CD4-positive, alpha-beta T cell treated with Interleukin-4 for 4 hours (primary cell): ENCODE data around the gene DACT3.

Experiments
- DNase-seq: peaks from one replicate; pipeline ENCODE4 v3.0.0-alpha.2; 2020

The DACT3 gene

DNA sequence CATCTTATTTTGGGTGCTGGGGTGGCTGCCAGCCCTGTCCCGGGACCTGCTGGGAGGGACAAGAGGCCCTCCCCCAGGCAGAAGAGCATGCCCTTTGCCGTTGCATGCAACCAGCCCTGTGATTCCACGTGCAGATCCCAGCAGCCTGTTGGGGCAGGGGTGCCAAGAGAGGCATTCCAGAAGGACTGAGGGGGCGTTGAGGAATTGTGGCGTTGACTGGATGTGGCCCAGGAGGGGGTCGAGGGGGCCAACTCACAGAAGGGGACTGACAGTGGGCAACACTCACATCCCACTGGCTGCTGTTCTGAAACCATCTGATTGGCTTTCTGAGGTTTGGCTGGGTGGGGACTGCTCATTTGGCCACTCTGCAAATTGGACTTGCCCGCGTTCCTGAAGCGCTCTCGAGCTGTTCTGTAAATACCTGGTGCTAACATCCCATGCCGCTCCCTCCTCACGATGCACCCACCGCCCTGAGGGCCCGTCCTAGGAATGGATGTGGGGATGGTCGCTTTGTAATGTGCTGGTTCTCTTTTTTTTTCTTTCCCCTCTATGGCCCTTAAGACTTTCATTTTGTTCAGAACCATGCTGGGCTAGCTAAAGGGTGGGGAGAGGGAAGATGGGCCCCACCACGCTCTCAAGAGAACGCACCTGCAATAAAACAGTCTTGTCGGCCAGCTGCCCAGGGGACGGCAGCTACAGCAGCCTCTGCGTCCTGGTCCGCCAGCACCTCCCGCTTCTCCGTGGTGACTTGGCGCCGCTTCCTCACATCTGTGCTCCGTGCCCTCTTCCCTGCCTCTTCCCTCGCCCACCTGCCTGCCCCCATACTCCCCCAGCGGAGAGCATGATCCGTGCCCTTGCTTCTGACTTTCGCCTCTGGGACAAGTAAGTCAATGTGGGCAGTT lies 51.2 kb downstream of the DACT3 start:
- DNase-seq = no peak

DNA sequence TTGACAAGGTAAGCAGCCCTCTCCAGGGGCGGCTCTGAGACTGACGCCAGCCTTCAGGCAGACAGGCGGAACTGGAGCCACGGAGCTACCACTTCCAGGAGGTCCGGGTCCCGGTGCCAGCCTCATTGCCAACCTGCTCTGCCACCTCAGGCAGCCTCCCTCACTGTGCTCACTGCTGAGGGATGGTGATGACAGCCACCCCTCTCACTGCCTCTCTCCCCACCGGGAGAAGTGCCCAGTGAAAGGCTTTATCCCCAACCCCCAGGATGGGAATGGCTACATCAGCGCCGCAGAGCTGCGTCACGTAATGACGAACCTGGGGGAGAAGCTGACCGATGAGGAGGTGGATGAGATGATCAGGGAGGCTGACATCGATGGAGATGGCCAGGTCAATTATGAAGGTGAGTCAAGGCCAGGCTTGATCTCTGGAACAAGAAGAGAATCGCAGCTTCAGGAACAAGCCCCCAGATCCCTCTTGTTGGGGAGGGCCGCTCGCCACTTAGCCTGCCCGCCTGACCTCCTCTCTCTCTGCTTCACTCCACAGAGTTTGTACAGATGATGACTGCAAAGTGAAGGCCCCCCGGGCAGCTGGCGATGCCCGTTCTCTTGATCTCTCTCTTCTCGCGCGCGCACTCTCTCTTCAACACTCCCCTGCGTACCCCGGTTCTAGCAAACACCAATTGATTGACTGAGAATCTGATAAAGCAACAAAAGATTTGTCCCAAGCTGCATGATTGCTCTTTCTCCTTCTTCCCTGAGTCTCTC lies 52.2 kb downstream of the DACT3 start:
- no peak for DNase-seq

DNA sequence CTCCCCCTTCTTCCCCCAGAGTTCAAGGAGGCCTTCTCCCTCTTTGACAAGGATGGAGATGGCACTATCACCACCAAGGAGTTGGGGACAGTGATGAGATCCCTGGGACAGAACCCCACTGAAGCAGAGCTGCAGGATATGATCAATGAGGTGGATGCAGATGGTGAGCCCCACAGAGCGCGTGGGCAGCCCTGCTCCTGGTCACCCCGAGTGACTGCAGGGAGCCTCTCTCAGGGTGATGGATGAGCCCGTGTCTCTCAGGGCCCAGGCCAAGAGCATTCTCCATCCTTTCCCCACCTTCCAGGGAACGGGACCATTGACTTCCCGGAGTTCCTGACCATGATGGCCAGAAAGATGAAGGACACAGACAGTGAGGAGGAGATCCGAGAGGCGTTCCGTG lies 52.8 kb downstream of the DACT3 start:
- DNase-seq = no peak

DNA sequence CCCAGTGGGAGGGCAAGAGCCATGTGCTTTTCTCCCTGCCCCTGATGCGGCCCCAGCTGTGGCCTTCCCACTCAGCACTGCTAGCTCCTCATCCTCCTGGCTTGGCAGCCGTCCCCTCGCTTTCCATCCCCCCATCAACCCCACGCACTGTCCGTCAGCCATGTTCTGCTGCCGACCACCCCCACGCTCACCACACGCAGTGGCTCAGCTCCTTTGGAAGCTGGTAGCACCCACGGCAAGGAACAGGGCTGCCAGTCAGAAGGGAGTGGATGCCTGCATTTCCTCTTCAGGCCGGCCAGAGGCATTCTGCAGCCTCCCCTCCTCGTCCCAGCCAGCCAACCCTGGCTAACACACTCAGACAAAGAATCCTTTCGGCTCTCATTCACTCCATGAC lies 53.5 kb downstream of the DACT3 start:
- DNase-seq = no peak

DNA sequence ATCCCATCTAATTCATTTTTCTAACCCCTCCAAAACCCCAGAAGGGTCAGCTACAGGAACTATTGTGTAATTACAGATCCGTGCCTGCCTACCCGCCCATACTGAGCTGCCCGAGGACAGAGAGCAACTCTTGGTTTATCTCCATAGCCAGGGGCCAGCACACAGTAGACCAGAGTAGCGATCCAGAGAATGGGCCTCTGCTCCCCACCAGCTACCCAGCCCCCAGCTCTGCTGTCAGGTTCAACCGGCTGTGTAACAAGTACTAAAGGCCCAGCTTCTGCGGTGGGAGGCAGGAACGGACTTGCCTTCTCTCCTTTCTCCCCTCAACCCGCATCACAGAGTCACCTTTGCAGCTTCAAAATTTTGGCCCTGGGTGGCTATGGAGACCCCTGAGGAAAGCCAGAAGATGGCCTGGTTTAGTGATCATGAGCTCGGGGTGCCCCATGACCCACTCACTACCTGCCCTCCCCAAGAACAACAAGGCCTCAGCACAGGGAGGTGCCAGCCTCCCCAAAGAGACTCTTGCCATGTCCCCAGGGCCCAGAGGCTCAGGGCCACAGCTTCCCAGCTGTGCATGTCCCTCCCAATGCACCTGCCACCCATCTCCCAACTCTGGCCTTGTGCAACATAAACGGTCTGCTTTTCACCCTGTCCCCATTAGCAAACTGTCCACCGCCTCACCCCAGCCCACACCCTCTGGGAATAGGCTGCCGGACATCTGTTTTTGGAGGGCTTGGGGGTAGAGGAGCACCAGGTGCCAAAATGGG lies 54.1 kb downstream of the DACT3 start:
- DNase-seq = no peak

DNA sequence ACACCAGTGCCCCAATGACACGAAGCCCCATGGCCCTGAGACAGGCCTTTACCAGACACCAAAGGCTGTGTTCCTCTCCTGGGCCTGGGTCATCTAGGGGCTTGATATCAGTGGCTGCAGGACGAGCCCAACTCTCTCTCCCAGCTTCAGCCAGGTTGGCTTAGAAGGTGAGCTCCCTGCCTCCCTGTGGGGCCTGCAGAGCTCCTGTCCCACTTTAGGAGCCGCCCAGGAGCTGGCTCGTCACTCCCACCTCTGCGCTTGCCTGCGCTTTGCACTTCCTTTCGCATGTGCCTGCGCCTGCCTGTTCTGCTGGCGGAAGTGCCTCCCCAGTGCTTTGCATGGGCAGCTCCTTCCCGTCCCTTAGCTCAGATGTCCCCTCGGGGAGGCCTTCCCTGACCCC lies 55.0 kb downstream of the DACT3 start:
- DNase-seq = no peak

DNA sequence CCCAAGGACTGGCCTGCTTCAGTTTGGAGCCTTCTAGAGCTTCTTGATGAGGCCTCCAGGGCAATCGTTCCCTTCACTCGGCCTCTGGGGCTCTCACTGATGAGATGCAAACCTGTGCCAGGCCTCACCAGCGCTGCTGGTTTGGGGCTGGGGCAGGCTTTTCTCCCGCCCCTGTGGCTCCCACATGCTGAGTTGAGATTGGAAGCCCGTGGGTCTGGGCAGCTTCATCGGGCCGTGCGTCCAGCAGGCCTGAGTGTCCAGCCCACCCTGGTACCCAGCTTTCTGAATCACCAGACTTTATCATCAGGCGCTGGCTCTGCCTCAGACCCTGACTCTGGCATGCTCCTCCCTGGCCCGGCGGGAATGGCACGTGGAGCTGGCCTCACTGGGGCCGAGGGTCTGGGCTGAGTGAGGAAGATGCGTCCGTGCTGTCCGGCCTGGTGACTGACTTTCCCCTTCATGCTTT lies 55.6 kb downstream of the DACT3 start:
- no peak for DNase-seq

DNA sequence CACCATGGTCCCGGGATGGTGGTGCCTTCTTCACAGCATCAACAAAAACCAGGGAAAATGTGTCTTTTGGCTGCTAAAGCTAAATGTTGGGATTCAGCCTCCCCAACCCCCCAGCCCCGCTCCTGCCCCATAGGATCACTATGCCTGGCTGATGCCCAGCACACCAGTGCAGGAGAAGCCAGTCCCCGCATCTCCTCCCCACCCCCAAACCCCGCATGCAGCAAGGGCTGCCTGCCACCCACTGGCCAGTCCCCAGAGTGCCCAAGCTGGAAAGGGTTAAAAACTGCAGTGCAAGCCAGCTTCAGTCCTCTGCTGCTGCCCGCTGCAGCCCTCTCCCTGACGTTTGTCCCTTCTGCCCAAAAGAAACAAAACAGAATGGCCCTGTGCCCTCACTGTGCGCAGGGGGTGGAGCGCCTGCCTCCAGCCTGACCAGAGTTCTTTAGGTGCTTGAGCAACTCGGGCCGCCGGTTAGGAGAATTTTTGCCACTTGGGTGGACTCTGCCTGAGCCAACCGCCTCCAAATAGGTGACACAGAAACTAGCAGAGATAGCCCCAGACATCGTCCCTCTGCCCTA lies 56.1 kb downstream of the DACT3 start:
- DNase-seq = no peak

DNA sequence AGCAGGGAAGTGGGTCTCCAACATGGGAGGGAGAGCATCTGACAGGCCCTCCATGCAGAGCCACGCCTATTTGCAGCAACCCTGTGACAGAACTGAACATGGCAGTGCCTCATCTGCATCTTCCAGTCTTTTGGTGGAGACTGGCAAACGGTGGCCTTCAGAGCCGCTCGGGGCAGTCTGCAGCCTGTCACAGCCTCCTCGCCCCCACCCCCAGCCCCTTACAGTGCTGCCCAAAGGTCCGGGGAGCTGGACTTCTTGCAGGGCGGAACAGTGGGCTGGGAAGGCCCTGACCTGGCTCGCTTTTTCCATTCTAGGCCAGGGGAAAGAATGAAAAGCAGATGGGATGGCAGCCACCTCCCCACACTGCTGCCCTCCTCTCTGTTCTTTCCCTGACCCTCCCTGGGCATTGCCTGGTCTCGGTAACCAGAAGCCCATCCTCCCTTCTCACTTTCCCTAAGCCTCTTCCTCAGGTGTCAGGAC lies 57.2 kb downstream of the DACT3 start:
- DNase-seq = no peak

DNA sequence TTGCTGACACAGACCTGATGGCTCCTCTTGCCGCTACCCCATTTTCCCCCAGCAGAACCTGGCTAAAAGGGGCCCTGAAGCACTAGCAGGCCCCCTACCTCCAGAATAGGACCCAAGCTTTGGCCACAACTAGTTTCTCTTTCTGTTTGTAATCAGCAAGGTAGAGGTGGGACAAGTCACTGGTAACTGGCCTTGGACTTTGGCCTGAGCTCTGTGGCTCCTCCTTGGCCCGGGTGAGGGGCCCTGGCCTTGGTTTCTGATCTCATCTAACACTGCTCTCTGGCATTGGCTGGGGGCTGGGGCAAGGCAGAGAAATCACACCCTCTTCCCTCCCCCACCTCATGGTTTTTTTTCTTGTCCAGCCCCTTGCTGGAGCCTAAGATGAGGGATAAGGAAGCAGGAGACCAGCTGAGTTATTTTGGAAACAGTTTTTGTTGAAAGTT lies 57.8 kb downstream of the DACT3 start:
- no peak for DNase-seq

DNA sequence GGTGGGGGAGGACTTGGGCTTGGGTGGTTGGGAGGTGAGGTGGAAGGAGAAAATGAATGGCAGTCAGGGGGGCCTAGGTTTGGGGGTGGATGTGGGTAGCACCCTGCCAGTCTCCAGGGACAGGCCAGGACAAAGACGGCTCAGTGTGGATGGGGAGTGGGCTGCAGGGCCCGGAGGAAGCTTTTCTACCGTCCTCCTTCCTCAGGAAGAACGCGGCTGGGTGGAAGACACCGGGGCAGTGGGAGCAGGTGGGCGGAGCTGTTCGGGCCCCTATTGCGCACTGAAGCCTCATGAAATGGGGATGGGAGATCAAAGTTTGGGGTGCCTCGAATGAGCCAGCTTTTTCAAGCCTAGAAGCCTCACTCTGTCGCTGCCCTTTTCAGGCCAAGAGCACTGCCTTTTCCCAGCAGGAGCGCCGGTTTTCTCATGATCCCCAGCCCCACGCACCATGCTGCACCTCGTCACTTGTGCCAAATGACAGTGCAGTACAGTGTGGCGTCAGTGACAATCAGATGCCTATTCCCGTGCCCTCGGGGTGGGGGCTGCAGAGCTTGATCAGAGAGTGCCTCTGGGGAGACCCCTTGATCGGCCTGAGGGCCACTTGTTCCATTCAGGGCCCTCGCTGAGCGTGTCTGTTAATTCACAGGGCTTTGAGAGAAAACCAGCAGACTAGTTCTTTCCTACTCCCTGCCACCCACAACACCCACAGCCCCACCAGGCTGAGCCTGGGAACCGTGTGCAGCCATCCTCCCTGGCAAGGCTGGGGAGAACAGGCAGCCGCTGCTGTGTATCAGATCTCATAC lies 58.4 kb downstream of the DACT3 start:
- no peak for DNase-seq

DNA sequence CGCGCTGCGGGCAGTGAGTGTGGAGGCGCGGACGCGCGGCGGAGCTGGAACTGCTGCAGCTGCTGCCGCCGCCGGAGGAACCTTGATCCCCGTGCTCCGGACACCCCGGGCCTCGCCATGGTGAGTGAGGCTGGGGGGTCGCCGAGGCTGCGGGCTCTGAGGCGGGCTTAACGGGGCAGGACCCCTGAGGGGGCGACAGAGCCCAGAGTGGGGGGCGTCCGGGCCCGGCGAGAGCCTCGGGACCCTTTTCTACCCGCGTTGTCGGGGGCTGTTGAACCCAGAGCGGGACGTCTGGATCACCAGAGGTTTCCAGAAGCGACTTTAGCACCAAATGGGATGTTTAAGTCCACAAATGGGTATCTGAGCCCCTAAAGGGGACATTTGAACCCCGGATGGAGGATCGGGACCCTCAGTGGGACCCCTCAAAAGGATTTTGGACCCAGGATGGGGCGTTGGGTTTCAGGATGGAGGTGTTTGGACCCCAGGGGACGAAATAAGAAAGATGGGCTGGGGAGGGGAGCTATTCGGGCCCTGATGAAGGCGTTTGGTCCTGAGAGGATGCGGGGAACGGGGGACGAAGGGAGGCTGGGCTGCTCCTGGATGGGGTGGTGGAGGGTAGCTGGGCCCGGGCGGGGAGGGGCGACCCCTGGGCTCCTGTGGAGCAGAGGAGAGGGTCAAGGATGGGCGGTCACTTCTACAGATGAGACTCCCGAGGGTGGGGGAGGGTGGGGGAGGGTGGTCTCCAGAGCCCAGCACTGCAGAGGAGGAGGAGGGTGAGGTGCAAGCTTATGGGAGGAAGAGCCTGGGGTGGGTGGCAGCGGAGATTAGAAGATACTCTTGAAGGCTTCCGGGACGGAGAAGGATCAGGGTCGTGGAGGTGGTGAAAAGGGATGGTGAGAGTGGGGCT lies 59.4 kb downstream of the DACT3 start, which contains the start of gene CALM3:
TSS of gene CALM3 (plus strand) at position 13 of the 907 bp plus-strand sequence. CDS start at position 118, 105 bp downstream.
- no peak for DNase-seq

DNA sequence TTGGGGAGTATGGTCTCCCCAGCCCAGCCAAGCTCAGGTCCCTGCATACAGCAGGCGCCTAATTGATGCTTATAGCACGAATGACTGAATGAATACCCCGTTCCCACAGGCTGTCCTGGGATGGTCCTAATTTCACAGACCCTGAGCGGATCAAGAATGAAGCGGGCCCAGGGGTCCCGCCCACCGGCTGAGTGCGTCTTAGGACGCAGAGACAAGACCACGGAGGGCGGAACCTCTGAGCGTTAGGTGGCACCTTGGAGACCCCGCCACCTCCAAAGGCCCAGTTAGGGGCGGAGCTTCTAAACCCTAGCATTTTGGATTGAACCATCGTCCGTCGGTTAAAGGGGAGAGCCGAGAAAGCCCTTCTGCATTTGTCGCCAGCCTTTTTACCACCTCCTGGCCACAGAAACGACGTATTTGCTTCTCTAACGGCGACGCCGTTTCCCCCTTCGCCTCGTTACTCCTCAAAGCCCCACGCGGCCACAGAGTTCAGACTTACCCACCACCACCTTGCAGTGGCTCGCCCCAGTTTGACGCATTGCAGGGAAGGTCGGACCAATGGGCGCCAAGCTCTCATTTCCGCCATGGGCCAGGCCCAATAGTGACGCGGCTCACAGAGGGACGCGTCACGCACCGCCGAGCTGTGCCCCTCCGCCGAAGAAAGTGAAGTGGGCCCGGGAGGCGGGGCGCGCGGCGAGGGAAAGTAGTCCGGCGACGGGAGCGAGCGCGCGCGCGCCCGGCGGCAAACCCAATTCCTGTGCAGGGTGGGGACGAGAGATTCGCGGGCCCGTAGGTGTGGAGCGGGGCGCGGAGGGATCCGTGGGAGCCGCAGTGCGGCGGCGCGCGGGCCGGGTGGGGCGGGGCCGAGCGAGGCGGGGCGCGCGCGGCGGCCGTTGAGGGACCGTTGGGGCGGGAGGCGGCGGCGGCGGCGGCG lies 60.3 kb downstream of the DACT3 start:
- DNase-seq = peak; percentile 98

DNA sequence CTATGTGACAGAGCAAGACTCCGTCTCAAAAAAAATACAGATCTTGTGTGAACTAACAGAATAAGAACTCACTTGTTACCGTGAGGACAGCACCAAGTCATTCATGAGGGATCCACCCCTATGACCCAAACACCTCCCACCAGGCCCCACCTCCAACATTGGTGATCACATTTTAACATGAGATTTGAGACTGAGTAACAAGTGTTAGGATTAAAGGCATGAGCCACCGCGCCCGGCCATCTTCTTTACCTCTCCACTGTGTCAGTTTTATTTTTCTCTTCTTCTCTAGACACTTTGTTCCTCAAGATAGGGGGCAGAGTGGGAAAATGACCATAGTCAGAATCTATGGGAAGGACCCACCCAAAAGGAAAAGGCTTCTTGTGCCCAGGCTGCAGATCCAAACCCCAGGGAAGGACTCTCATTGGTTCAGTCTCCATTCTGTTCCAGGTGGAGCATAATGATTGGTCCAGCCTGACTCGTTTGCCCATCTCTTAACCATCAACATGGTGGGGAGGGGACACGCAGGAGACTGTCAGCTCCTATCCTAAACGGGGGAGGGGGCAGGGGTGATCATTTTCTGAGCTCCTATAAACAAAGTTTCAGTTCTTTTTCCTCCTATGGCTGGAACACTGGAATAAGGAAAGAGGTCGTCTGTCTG lies 61.1 kb downstream of the DACT3 start:
- DNase-seq = no peak

DNA sequence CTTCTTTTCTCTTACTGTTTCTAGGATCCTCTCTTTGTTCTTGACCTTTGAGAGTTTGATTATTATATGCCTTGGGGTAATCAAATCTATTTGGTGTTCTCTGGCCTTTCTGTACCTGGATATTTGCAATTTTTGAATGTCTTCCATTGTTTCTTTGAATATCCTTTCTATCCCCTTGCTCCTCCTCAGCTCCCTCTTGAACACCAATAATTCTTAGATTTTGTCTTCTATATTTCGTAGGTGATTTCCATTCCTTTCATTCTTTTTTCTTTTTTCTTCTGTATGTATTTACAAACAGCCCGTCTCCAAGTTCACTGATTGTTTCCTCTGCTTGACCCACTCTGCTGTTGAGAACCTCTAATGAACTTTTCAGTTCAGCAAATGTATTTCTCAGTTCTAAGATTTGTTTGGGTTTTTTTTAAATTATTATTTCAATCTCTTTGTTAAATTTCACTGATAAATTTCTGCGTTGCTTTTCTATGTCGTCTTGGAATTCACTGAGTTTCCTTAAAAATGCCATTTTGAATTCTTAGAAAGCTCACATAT lies 62.5 kb downstream of the DACT3 start:
- DNase-seq = no peak
